ENCODE data around the gene ZNF774. TPM values are rescaled to one million over a fixed set of nuclear protein-coding genes. Genes with fewer than 3 reads are reported as not detected.
A peak's percentile ranks its signal among the peaks of the same experiment; 100 is the strongest.

Gene ZNF774
- total RNA-seq, 2 experiments from 2014 or later: 0.83 to 1.0 TPM

- no peak overlapping the region for H3K27ac Mint-ChIP-seq
- peaks cover 15% of the 10 kb centered on the region for H3K27me3 Mint-ChIP-seq
- ChIA-PET CTCF (no interaction called here), POLR2A (no interaction called here)
- H3K9me3 Mint-ChIP-seq: no peaks in the 10 kb centered on the region
- H3K4me3 Mint-ChIP-seq: no peak overlapping the region
- peaks cover 20% of the 10 kb centered on the region for H3K4me1 Mint-ChIP-seq
- no peaks in the 10 kb centered on the region for H3K36me3 Mint-ChIP-seq (ENCODE audit: low read depth)
- DNase-seq: no peak
Measured at GRCh38 chr15:90349072-90349471, 3.0 kb upstream of the ZNF774 start.

- no peaks in the 10 kb centered on the region for H3K9me3 Mint-ChIP-seq
- no peak overlapping the region for H3K4me3 Mint-ChIP-seq
- ChIA-PET CTCF (no interaction called here), POLR2A (no interaction called here)
- no peaks in the 10 kb centered on the region for H3K36me3 Mint-ChIP-seq (ENCODE audit: low read depth)
- no peak overlapping the region for H3K27ac Mint-ChIP-seq
- peaks cover 20% of the 10 kb centered on the region for H3K4me1 Mint-ChIP-seq
- peaks cover 15% of the 10 kb centered on the region for H3K27me3 Mint-ChIP-seq
- DNase-seq: no peak
Measured at GRCh38 chr15:90349821-90350220, 2.3 kb upstream of the ZNF774 start.

GRCh38 chr15:90351479-90352106 is 491 bp upstream of the ZNF774 start:
- Mint-ChIP-seq H3K27me3 (peaks cover 15% of the 10 kb centered on the region), H3K9me3 (no peaks in the 10 kb centered on the region), H3K4me3 (peak overlapping the region; percentile 81), H3K4me1 (peaks cover 20% of the 10 kb centered on the region), H3K27ac (no peak overlapping the region), H3K36me3 (ENCODE audit: low read depth) (no peaks in the 10 kb centered on the region)
- POLR2A ChIA-PET: interaction anchor here (0.6 to 1.6 kb wide), 8 partner anchors 9 to 358 kb away, joined by 3 to 5 read pairs (median 4); partner anchors contain the start of gene IQGAP1
- DNase-seq: no peak
- CTCF ChIA-PET: interaction anchor here (1.2 to 1.8 kb wide), 6 partner anchors 9 to 58 kb away, joined by 3 to 8 read pairs (median 4); no protein-coding TSS in a partner anchor

GRCh38 chr15:90354986-90355385 is 2.9 kb downstream of the ZNF774 start:
- CTCF ChIA-PET: interaction anchor here (0.7 kb wide), 2 partner anchors 18 to 1283 kb away, joined by 4 to 6 read pairs; no protein-coding TSS in a partner anchor

GRCh38 chr15:90358124-90359033 is 6.3 kb downstream of the ZNF774 start:
- Mint-ChIP-seq H3K27me3 (no peaks in the 10 kb centered on the region), H3K4me3 (no peak overlapping the region), H3K27ac (no peak overlapping the region), H3K9me3 (no peaks in the 10 kb centered on the region), H3K36me3 (ENCODE audit: low read depth) (no peaks in the 10 kb centered on the region), H3K4me1 (peaks cover 30% of the 10 kb centered on the region)
- no peak for DNase-seq
- POLR2A ChIA-PET: interaction anchor here (1.4 kb wide), 2 partner anchors 19 to 27 kb away, joined by 3 to 7 read pairs; no protein-coding TSS in a partner anchor
- CTCF ChIA-PET: interaction anchor here (0.6 to 7.4 kb wide), 3 partner anchors 39 to 390 kb away, joined by 3 to 58 read pairs (median 3); no protein-coding TSS in a partner anchor

More at GRCh38 chr15:90354986-90355385, 2.9 kb downstream of the ZNF774 start:
- no peak for DNase-seq
- peaks cover 3% of the 10 kb centered on the region for H3K27me3 Mint-ChIP-seq
- H3K4me1 Mint-ChIP-seq: peaks cover 25% of the 10 kb centered on the region
- POLR2A ChIA-PET: no interaction called here
- H3K36me3 Mint-ChIP-seq (ENCODE audit: low read depth): no peaks in the 10 kb centered on the region
- no peak overlapping the region for H3K27ac Mint-ChIP-seq
- no peaks in the 10 kb centered on the region for H3K9me3 Mint-ChIP-seq
- no peak overlapping the region for H3K4me3 Mint-ChIP-seq

GRCh38 chr15:90360746-90361145 is 8.7 kb downstream of the ZNF774 start:
- ChIA-PET CTCF (interaction anchor here (0.6 to 7.4 kb wide), 13 partner anchors 8 to 572 kb away, joined by 3 to 58 read pairs (median 7); partner anchors contain the start of genes HDDC3, IQGAP1 and ZNF774), POLR2A (interaction anchor here (1.4 to 5.4 kb wide), 5 partner anchors 8 to 118 kb away, joined by 3 to 81 read pairs (median 4); partner anchors contain the start of genes IQGAP1 and ZNF774)
- peaks cover 37% of the 10 kb centered on the region for H3K4me1 Mint-ChIP-seq
- no peak for DNase-seq
- H3K36me3 Mint-ChIP-seq (ENCODE audit: low read depth): no peaks in the 10 kb centered on the region
- H3K4me3 Mint-ChIP-seq: no peak overlapping the region
- H3K27me3 Mint-ChIP-seq: no peaks in the 10 kb centered on the region
- no peaks in the 10 kb centered on the region for H3K9me3 Mint-ChIP-seq
- H3K27ac Mint-ChIP-seq: no peak overlapping the region

GRCh38 chr15:90362936-90363212 is 10.8 kb downstream of the ZNF774 start:
- Mint-ChIP-seq H3K4me1 (peaks cover 37% of the 10 kb centered on the region), H3K36me3 (ENCODE audit: low read depth) (no peaks in the 10 kb centered on the region), H3K27me3 (no peaks in the 10 kb centered on the region), H3K27ac (peak overlapping the region; percentile 58), H3K9me3 (no peaks in the 10 kb centered on the region), H3K4me3 (no peak overlapping the region)
- POLR2A ChIA-PET: interaction anchor here (0.8 to 5.4 kb wide), 6 partner anchors 7 to 202 kb away, joined by 3 to 81 read pairs (median 6); partner anchors contain the start of gene IQGAP1
- CTCF ChIA-PET: interaction anchor here (0.8 to 7.4 kb wide), 21 partner anchors 11 to 570 kb away, joined by 3 to 58 read pairs (median 4); partner anchors contain the start of genes HDDC3, IQGAP1 and ZNF774
- DNase-seq: no peak

GRCh38 chr15:90364251-90364650 is 12.2 kb downstream of the ZNF774 start:
- no peak overlapping the region for H3K4me3 Mint-ChIP-seq
- peaks cover 28% of the 10 kb centered on the region for H3K4me1 Mint-ChIP-seq
- ChIA-PET POLR2A (interaction anchor here (1.9 to 5.4 kb wide), 3 partner anchors 10 to 26 kb away, joined by 9 to 81 read pairs (median 27); partner anchors contain the start of gene IQGAP1), CTCF (interaction anchor here (1.1 to 7.4 kb wide), 2 partner anchors 14 to 118 kb away, joined by 3 to 58 read pairs; no protein-coding TSS in a partner anchor)
- no peaks in the 10 kb centered on the region for H3K36me3 Mint-ChIP-seq (ENCODE audit: low read depth)
- H3K9me3 Mint-ChIP-seq: no peaks in the 10 kb centered on the region
- no peak for DNase-seq
- H3K27ac Mint-ChIP-seq: no peak overlapping the region
- no peaks in the 10 kb centered on the region for H3K27me3 Mint-ChIP-seq

- Mint-ChIP-seq H3K4me3 (no peak overlapping the region), H3K4me1 (peaks cover 28% of the 10 kb centered on the region), H3K36me3 (ENCODE audit: low read depth) (no peaks in the 10 kb centered on the region), H3K27ac (no peak overlapping the region), H3K27me3 (no peaks in the 10 kb centered on the region), H3K9me3 (no peaks in the 10 kb centered on the region)
- POLR2A ChIA-PET: interaction anchor here (0.6 kb wide), 1 partner anchor 22 kb away, joined by 3 read pairs; the partner anchor contains the start of gene IQGAP1
- CTCF ChIA-PET: no interaction called here
- DNase-seq: no peak
Measured at GRCh38 chr15:90365414-90366055, 13.5 kb downstream of the ZNF774 start.

GRCh38 chr15:90367576-90367975 is 15.5 kb downstream of the ZNF774 start:
- DNase-seq: no peak
- H3K4me1 Mint-ChIP-seq: peaks cover 15% of the 10 kb centered on the region
- ChIA-PET POLR2A (interaction anchor here (1.1 to 2.7 kb wide), 4 partner anchors 10 to 81 kb away, joined by 3 to 13 read pairs (median 3); partner anchors contain the start of gene IQGAP1), CTCF (interaction anchor here (1.4 kb wide), 1 partner anchor 9 kb away, joined by 8 read pairs; no protein-coding TSS in a partner anchor)
- no peaks in the 10 kb centered on the region for H3K27me3 Mint-ChIP-seq
- H3K4me3 Mint-ChIP-seq: no peak overlapping the region
- no peaks in the 10 kb centered on the region for H3K36me3 Mint-ChIP-seq (ENCODE audit: low read depth)
- H3K9me3 Mint-ChIP-seq: no peaks in the 10 kb centered on the region
- H3K27ac Mint-ChIP-seq: no peak overlapping the region

GRCh38 chr15:90375071-90375470 is 23.0 kb downstream of the ZNF774 start:
- DNase-seq: no peak
- ChIA-PET POLR2A (interaction anchor here (0.8 to 6.5 kb wide), 5 partner anchors 11 to 528 kb away, joined by 3 to 94 read pairs (median 3); partner anchors contain the start of genes IQGAP1 and MAN2A2), CTCF (interaction anchor here (1.1 to 5.6 kb wide), 2 partner anchors 14 to 107 kb away, joined by 4 to 46 read pairs; no protein-coding TSS in a partner anchor)
- Mint-ChIP-seq H3K27ac (no peak overlapping the region), H3K36me3 (ENCODE audit: low read depth) (peaks cover 31% of the 10 kb centered on the region), H3K4me1 (peaks cover 46% of the 10 kb centered on the region), H3K27me3 (no peaks in the 10 kb centered on the region), H3K4me3 (no peak overlapping the region), H3K9me3 (peaks cover 20% of the 10 kb centered on the region)

- H3K4me3 Mint-ChIP-seq: peak overlapping the region; percentile 23
- peaks cover 46% of the 10 kb centered on the region for H3K4me1 Mint-ChIP-seq
- CTCF ChIA-PET: interaction anchor here (0.5 to 5.6 kb wide), 9 partner anchors 9 to 105 kb away, joined by 3 to 46 read pairs (median 8); partner anchors contain the start of gene IQGAP1
- peak; percentile 85 for DNase-seq
- H3K9me3 Mint-ChIP-seq: peaks cover 28% of the 10 kb centered on the region
- H3K27ac Mint-ChIP-seq: peak overlapping the region; percentile 86
- POLR2A ChIA-PET: interaction anchor here (0.6 to 6.5 kb wide), 14 partner anchors 11 to 143 kb away, joined by 3 to 94 read pairs (median 4); partner anchors contain the start of genes GDPGP1 and IQGAP1
- H3K36me3 Mint-ChIP-seq (ENCODE audit: low read depth): peaks cover 35% of the 10 kb centered on the region
- H3K27me3 Mint-ChIP-seq: no peaks in the 10 kb centered on the region
Measured at GRCh38 chr15:90376789-90377188, 24.7 kb downstream of the ZNF774 start.
